Stomach smooth muscle (tissue), 2 donors: ENCODE results near the gene FRS3.
A peak's percentile ranks its signal among the peaks of the same experiment; 100 is the strongest.

Experiments
- H3K27ac ChIP-seq: one replicate; pipeline ENCODE4 v1.7.0; 2013; ENCODE audit warnings: mild to moderate bottlenecking, low read length, inconsistent platforms
- H3K27me3 ChIP-seq, 2 donors: one replicate each; pipeline ENCODE4 v1.7.0; 2013; ENCODE audit warnings: low read length in 2 of 2; ENCODE audit not compliant: insufficient read depth in 2 of 2, control insufficient read depth in 1 of 2
- H3K36me3 ChIP-seq, 2 donors: one replicate each; pipeline ENCODE4 v1.7.0; 2013; ENCODE audit warnings: low read length in 2 of 2; ENCODE audit not compliant: control insufficient read depth in 2 of 2, insufficient read depth in 2 of 2
- H3K4me1 ChIP-seq: one replicate; pipeline ENCODE4 v1.7.0; 2013; ENCODE audit warnings: low read length; ENCODE audit not compliant: control insufficient read depth, insufficient read depth
- H3K4me3 ChIP-seq, 2 donors: one replicate each; pipeline ENCODE4 v1.7.0; 2013; ENCODE audit warnings: low read length in 2 of 2
- H3K9ac ChIP-seq, 2 donors: one replicate each; pipeline ENCODE4 v1.7.0; 2013; ENCODE audit warnings: low read length in 2 of 2, mild to moderate bottlenecking in 1 of 2
- H3K9me3 ChIP-seq, 2 donors: one replicate each; pipeline ENCODE4 v1.7.0; 2013; ENCODE audit warnings: low read length in 2 of 2; ENCODE audit not compliant: control insufficient read depth in 2 of 2
- donor health status: healthy.
- donor health status: Pancreatic carcinoma.

FRS3 gene

DNA sequence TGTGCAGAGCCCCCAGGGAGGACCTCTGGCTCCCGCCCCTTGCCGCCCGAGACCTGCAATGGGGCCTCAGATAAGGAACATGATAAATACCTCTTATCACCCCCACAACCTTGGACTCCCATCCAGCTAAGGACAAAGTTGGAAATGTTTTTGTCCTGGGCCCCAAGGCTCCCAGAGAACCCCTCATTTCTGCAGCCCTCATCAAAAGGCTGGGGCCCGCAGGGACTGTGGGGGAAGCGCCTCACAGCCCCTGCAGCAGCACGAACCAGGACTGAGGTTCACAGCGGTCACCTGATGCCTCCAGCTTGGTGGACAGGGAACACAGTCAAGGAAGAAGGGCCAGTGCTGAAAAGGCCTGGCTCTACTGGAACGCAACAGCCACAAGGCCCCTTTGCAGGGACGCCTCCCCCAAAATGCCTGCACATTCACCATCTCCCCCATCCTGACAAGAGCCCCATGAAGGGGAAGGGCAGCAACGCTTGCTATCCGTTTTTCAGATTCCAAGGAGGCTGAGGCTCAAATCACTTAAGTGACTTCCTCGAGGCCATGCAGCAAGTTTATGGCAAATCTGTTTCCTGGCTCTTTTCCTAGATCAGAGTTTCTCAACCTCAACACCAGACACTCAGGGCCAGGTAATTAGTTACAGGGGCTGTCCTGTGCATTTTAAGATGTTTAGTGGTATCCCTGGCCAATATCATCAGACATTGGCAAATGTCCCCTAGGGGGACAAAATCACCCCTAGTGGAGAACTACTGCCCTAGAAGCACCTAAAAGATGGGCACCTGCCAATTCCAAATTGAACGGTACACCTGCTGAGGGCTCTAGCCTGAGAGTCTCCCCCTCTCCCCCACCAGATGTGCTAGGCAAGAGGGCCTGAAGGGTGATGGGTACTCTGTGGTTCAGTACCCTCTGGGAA lies 54.9 kb downstream of the FRS3 start:
- H3K27ac ChIP-seq, result no peak overlapping the region
- no peaks in the 10 kb centered on the region for H3K9me3 ChIP-seq
- H3K4me3 ChIP-seq, result no peak overlapping the region
- H3K9ac ChIP-seq, result no peak overlapping the region
- peaks cover 0 to 6% of the 10 kb centered on the region in 2 donors for H3K36me3 ChIP-seq
- H3K27me3 ChIP-seq, result no peaks in the 10 kb centered on the region
- peaks cover 18% of the 10 kb centered on the region for H3K4me1 ChIP-seq

DNA sequence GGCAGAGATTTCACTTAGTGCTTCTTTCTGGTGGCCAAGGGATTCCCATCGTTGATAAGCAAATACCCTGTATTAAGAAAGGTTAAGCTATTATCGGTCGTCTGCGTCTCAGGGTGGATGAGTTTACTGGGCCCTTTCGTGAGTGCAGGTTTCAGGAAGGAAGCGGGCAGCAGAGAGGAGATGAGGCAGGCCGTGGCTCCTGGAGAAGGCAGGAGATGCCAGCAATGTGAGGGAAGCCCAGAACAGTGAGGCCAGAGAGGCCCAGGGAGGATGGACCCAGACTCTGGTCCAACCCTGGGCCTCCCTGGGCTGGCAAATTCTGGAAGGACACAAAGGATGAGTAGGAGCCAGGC lies 55.5 kb downstream of the FRS3 start:
- Histone ChIP-seq H3K36me3 (peaks cover 0 to 6% of the 10 kb centered on the region in 2 donors), H3K27ac (no peak overlapping the region), H3K9me3 (no peaks in the 10 kb centered on the region), H3K9ac (no peak overlapping the region), H3K4me3 (no peak overlapping the region), H3K4me1 (peaks cover 19% of the 10 kb centered on the region), H3K27me3 (no peaks in the 10 kb centered on the region)

DNA sequence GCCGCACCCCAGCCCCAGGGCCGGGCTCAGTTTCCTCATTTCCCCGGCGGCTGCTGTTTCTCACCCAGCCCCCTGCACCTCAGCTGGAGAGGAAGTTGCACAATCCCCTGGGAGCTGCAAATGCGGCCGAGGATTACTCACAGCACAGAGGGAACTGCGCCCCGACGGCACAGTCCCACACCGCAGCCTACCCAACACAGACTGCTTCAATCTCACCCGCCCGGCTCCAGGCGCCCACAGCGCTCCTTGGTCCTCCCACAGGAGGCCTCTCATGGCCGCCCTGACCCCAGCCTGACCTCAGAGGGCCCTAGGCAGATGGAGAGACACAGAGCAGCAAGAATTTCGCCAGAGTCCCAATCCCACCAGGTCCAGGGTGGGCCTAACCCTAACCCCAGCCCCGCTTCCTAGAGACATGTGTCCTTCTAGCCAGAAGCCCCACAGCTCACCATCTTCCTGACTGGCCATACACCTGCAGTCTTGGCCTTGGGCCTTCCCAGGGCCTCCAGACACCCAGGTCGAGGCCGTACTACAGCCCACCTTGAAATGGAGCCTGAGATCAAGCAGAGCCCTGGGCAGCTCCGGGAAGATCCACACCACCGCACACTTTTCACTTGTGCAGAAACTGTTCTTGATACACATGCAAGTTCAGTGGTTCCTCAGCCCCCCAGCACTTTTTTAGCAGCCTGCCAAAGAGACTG lies 56.0 kb downstream of the FRS3 start:
- peak overlapping the region in 1 of 2 donors; percentile 8 for H3K4me3 ChIP-seq
- no peaks in the 10 kb centered on the region for H3K27me3 ChIP-seq
- no peaks in the 10 kb centered on the region for H3K9me3 ChIP-seq
- no peak overlapping the region for H3K9ac ChIP-seq
- H3K27ac ChIP-seq, result no peak overlapping the region
- H3K4me1 ChIP-seq, result peaks cover 19% of the 10 kb centered on the region
- peaks cover 0 to 6% of the 10 kb centered on the region in 2 donors for H3K36me3 ChIP-seq

DNA sequence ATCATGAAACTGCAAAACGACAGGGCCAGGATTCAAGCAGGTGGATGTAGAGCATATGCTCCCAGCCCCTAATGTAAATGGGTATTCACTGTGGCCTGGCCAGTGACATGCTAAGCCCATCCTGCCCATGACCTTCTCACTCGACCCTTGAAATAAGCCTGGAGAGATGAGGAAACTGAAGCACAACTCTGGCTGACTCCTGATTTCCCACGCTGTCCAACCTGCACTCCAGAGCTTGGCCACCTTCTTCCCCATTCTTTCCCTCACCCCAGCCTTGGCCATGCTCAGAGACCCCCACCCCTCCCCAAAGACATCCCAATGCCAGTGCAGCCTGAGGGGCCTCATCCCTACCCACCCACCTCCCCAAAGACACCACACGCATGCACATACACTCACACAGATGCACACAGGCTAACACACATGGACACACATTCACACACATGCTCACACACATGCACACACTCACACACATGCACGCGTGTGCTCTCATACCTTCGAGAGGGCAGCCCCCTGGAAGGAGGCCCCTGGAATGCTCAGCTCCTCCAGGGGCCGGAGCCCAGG lies 56.7 kb downstream of the FRS3 start:
- no peaks in the 10 kb centered on the region for H3K9me3 ChIP-seq
- H3K27ac ChIP-seq, result no peak overlapping the region
- H3K9ac ChIP-seq, result no peak overlapping the region
- H3K36me3 ChIP-seq, result peaks cover 0 to 4% of the 10 kb centered on the region in 2 donors
- peak overlapping the region in 1 of 2 donors; percentile 8 for H3K4me3 ChIP-seq
- no peaks in the 10 kb centered on the region for H3K27me3 ChIP-seq
- peaks cover 19% of the 10 kb centered on the region for H3K4me1 ChIP-seq

DNA sequence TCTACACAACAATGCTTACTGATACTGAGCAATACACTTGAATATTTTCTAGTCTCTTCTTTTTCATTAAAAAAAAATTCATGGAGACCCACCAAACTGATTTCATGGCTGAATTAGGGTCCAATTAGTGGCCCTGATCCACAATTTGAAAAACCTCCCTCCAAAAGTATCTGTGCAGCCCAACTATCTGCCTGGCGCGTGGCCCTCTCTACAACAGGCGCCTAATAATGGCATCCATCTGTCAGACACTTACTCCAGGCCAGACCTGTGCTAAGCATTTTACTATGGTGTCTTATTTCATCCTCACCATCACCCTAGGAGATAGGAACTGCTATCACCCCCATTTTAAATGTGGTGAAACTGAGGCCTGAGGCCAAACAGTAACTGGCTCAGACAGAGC lies 58.3 kb downstream of the FRS3 start:
- Histone ChIP-seq H3K4me3 (no peak overlapping the region), H3K9ac (no peak overlapping the region), H3K27ac (no peak overlapping the region), H3K4me1 (peaks cover 32% of the 10 kb centered on the region), H3K27me3 (no peaks in the 10 kb centered on the region), H3K36me3 (no peaks in the 10 kb centered on the region), H3K9me3 (no peaks in the 10 kb centered on the region)

DNA sequence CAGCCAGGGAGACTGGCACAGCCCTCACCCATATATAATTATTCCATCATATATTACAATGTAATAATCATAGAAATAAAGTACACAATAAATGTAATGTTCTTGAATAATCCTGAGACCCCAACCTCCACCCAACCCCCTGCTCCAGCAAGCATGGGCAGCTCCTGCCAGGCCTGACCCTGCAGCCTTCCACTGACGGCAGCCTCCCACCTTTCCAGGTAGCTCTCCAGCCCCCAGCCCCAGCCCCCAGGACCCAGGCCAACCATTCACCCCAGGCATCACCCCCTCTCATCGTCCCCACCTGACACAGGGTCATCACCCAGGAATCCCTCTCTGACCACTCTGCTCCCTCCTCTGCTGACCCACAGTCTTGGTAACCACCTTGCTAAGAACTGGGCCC lies 58.9 kb downstream of the FRS3 start:
- Histone ChIP-seq H3K4me3 (no peak overlapping the region), H3K27ac (no peak overlapping the region), H3K9ac (no peak overlapping the region), H3K36me3 (no peaks in the 10 kb centered on the region), H3K27me3 (no peaks in the 10 kb centered on the region), H3K9me3 (no peaks in the 10 kb centered on the region), H3K4me1 (peaks cover 38% of the 10 kb centered on the region)

DNA sequence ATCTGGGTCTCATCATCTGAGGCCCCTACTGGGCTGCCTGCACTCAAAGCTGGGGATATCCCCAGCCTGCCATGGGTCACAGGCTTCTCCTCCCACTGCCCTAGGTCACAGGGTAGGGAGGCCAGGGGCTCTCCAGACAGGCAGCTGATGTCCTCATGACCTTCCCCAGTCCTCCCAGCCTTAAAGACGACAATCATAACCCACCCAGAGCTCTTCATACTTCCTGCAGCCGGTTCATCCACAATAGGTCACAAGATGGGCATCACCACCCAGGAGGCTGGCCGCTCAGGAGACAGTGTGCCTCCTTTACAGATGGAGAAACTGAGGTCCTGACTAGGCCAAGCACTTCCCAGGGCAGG lies 59.5 kb downstream of the FRS3 start:
- no peak overlapping the region for H3K9ac ChIP-seq
- H3K36me3 ChIP-seq, result no peaks in the 10 kb centered on the region
- H3K9me3 ChIP-seq, result no peaks in the 10 kb centered on the region
- H3K4me1 ChIP-seq, result peaks cover 39% of the 10 kb centered on the region
- H3K27me3 ChIP-seq, result no peaks in the 10 kb centered on the region
- no peak overlapping the region for H3K27ac ChIP-seq
- no peak overlapping the region for H3K4me3 ChIP-seq
